ENCODE data around the gene ABHD17A.

Gene ABHD17A

GRCh38 chr19:1867349-1867724 lies 18.0 kb downstream of the ABHD17A start:
- TF ChIP-seq ZNF274 (IDR thresholded peaks at IDR 0.05; ENCODE audit: low read depth, low read length): no peak

DNA sequence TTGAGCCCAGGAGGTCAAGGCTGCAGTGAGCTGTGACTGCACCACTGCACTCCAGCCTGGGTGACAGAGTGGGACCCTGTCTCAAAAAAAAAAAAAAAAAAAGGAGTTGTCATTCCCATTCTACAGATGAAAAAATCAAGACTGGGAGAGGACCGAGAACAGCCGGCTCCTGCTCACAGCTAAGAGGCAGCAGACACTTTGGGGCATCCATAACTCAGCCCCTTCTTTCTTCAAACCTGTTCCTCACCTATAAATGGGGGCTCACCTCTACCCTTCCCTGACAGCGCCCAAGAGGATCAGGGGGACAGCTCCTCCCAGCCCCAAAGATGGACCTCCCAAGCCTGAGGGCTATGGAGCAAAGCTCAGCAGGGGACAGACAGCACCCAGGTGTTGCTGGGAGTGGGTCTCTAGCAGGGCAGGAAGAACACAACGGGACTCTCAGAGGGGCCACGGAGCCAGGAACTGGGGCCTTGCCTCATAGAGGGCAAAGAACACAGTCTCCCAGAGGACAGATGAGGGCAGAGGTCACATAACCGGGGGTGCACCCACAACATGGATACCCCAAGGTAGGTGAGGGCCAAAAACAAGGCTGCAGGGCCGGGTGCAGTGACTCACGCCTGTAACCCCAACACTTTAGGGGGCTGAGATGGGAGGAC lies 18.5 kb downstream of the ABHD17A start:
- TF ChIP-seq ZNF274 (IDR thresholded peaks at IDR 0.05; ENCODE audit: low read depth, low read length): no peak
- no peak overlapping the region for H3K4me3 ChIP-seq (ENCODE audit: low read length)

More at GRCh38 chr19:1867349-1867724, 18.0 kb downstream of the ABHD17A start:
- H3K4me3 ChIP-seq (ENCODE audit: low read length): no peak overlapping the region

- no peak for TF ChIP-seq ZNF274 (IDR thresholded peaks at IDR 0.05; ENCODE audit: low read depth, low read length)
- H3K4me3 ChIP-seq (ENCODE audit: low read length): peak overlapping the region; percentile 84; the same call in 1 of the 2 replicates
These were observed 19.9 kb downstream of the ABHD17A start for GRCh38 chr19:1865172-1866010.

DNA sequence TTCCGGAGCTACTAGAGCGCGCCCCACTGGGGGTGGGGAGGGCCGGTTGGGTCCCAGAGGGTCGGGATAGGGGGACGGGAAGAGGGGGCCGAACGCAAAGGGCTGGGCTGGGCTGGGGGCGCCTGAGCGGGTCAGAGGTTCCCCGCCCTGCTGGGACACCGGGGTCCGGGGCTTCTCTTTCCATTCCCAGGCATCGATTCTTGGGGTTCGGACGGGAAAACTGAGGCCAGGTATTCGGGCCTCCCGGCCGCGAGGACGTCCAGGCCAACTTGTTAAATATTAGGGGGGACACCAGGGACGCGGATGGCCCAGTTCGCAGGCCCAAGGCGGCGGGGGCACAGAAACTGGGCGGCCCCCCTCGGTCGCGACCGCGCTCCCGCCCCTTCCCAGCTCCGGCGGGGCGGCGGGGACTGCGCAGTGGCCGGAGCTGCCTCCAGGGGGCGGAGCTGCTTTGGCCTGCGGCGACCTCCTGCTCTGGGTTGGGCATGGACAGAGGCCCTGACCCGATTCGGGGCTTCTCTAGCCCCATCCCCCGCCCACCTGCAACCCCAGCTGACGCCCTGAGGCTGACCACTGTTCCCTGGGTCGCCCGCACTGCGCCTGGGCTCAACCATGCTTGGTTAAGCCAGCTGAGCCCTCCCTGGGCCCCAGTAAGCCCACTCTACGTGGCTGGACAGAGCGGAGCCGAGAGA lies 20.7 kb downstream of the ABHD17A start:
- peak overlapping the region; percentile 84 for H3K4me3 ChIP-seq (ENCODE audit: low read length)
- TF ChIP-seq ZNF274 (IDR thresholded peaks at IDR 0.05; ENCODE audit: low read depth, low read length): no peak

GRCh38 chr19:1863638-1864479 lies 21.4 kb downstream of the ABHD17A start:
- no peak for TF ChIP-seq ZNF274 (IDR thresholded peaks at IDR 0.05; ENCODE audit: low read depth, low read length)

DNA sequence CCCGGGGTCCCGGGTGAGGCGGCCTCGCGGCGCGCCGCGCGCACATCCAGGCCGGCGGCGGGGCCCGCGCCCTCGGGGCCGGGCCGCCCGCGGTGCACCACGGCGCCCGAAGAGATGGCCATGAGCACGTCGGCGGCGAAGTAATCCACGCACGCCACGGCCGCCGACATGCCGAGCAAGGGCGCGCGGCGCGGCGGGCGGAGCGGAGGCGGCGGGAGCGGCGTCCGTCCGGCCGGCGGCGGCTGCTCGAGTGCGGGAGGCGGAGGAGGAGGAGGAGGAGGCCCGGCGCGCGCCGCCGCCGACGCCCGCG lies 22.0 kb downstream of the ABHD17A start, which contains the start of gene KLF16:
KLF16 (minus strand) TSS at position 252 of the 310 bp plus-strand sequence; CDS start at position 170, 82 bp downstream.
- TF ChIP-seq ZNF274 (IDR thresholded peaks at IDR 0.05; ENCODE audit: low read depth, low read length): no peak
- H3K4me3 ChIP-seq (ENCODE audit: low read length): peak within 1 kb of the TSS; percentile 92

More at GRCh38 chr19:1863638-1864479, 21.4 kb downstream of the ABHD17A start:
- H3K4me3 ChIP-seq (ENCODE audit: low read length): peak overlapping the region; percentile 84

DNA sequence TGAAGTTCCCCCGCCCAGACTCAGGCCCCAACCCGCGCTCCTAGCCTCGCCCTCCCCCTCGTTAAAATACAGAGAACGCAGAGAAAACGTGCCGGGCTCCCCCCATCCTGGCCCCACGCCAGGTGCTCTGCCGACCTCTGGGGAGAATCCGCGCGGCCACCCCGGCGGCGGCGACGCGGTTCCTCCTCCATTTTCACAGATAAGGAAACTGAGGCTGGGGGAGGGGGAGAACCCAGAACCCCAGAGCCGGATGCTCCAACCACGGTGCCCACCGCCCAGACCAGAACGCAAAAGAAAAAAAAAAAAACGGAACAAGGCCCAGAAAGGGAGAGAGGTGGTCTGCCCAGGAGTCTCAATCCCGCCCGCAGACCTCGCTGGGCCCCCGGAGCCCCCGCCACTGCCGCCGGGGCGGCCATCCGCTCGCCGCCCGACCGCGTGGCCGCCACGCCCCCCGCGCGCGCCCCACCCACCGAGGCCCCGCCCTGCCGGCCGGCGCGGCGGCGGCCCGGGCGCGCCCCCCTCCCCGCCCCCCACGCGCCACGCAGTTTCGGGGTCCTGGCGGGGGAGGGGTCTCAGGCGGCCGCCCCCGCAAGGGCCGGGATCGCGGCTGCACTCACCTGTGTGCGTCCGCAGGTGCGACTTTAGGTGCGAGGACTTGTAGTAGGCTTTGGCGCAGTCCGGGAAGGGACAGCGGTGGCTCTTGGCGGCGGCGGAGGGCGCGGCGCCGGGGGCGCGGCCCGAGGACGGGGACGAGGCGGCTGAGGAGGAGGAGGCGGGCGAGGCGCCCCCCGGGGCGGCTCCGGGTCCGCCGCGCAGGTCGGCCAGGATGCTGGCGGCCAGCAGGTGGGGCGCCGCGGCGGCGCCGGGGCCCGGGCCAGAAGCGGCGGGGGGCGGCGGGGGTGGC lies 22.6 kb downstream of the ABHD17A start:
- TF ChIP-seq ZNF274 (IDR thresholded peaks at IDR 0.05; ENCODE audit: low read depth, low read length): no peak
- peak overlapping the region; percentile 92 for H3K4me3 ChIP-seq (ENCODE audit: low read length)

GRCh38 chr19:1862068-1862423 lies 23.2 kb downstream of the ABHD17A start:
- TF ChIP-seq ZNF274 (IDR thresholded peaks at IDR 0.05; ENCODE audit: low read depth, low read length): no peak
- peak overlapping the region; percentile 92 for H3K4me3 ChIP-seq (ENCODE audit: low read length)

GRCh38 chr19:1861599-1862031 lies 23.7 kb downstream of the ABHD17A start:
- no peak for TF ChIP-seq ZNF274 (IDR thresholded peaks at IDR 0.05; ENCODE audit: low read depth, low read length)

GRCh38 chr19:1860821-1861598 lies 24.3 kb downstream of the ABHD17A start:
- no peak for TF ChIP-seq ZNF274 (IDR thresholded peaks at IDR 0.05; ENCODE audit: low read depth, low read length)
- H3K4me3 ChIP-seq (ENCODE audit: low read length): peak overlapping the region; percentile 92; the same call in 1 of the 2 replicates

More at GRCh38 chr19:1861599-1862031, 23.7 kb downstream of the ABHD17A start:
- peak overlapping the region; percentile 92 for H3K4me3 ChIP-seq (ENCODE audit: low read length)

DNA sequence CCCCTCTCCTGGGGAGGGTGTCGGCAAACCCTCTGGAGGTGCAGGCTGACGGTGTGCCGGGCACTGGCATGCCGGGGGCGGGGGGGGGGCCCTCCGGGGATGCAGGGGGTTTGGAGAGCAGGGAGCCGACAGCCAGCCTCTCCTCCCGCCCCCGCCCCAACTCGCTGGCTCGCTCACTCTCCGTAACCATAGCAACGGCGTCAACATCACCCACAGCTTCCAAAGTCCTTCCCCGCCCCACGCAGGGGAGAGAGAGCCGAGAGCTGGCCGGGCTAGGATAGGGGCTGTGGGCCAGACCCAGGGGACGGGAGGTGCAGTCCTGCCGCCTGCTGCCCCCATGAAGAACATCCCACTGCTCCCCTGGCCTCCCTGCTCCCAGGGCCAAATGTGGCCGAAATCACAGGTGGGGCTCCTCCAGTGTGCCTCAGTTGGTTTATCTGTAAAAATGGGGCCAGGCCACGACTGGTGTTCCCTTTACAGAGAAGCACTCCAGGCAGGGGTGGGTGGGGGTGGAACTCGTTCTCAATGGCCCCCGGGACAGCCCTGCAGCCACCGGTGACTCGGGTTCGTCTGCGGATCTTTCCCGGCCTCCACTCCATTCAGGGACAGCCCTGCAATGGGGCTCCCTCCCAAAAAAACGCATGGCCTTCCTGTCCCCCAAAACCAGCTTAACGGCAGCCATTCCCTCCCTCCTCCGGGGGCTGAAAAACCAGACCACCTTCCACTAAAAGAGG lies 25.1 kb downstream of the ABHD17A start:
- no peak for TF ChIP-seq ZNF274 (IDR thresholded peaks at IDR 0.05; ENCODE audit: low read depth, low read length)
- H3K4me3 ChIP-seq (ENCODE audit: low read length): no peak overlapping the region
